HepG2 (cell line): ENCODE data around the gene DPY19L1. TPM values are rescaled to one million over a fixed set of nuclear protein-coding genes. Genes with fewer than 3 reads are reported as not detected.
A peak's percentile ranks its signal among the peaks of the same experiment; 100 is the strongest.

ENCODE experiments used
- ARID2 ChIP-seq: sonication (generic); formaldehyde crosslinking; IDR thresholded peaks from 2 replicates; pipeline ENCODE4 v1.8.1; 2022; ENCODE audit warnings: mild to moderate bottlenecking, missing genetic modification reagents, borderline replicate concordance
- BORCS8-MEF2B ChIP-seq: sonication (generic); formaldehyde crosslinking; IDR thresholded peaks from 2 replicates; pipeline ENCODE4 v1.8.0; 2022; ENCODE audit warnings: mild to moderate bottlenecking, missing genetic modification reagents
- CBFB ChIP-seq: sonication (generic); formaldehyde crosslinking; IDR thresholded peaks from 2 replicates; pipeline ENCODE4 v1.4.0; 2020; ENCODE audit warnings: missing genetic modification reagents
- KDM2A ChIP-seq: sonication (generic); formaldehyde crosslinking; IDR thresholded peaks from 2 replicates; pipeline ENCODE4 v1.4.0; 2020; ENCODE audit warnings: low read depth, missing genetic modification reagents, borderline replicate concordance
- KDM3A ChIP-seq: IDR thresholded peaks from 2 replicates; pipeline ENCODE4 v1.6.1; 2018; ENCODE audit warnings: low read depth, missing compliant biosample characterization
- MTERF4 ChIP-seq: sonication (generic); formaldehyde crosslinking; IDR thresholded peaks from 2 replicates; pipeline ENCODE4 v1.8.0; 2023; ENCODE audit warnings: mild to moderate bottlenecking, missing genetic modification reagents
- POGZ ChIP-seq: sonication (generic); formaldehyde crosslinking; IDR thresholded peaks from 2 replicates; pipeline ENCODE4 v1.4.0; 2020; ENCODE audit warnings: mild to moderate bottlenecking, missing genetic modification reagents
- RFX3 ChIP-seq: IDR thresholded peaks from 2 replicates; pipeline ENCODE4 v1.6.1; 2016; ENCODE audit warnings: missing biosample characterization, missing genetic modification reagents
- TBX2 ChIP-seq: sonication (generic); formaldehyde crosslinking; IDR thresholded peaks from 2 replicates; pipeline ENCODE4 v1.5.0; 2020; ENCODE audit warnings: missing genetic modification reagents, mild to moderate bottlenecking, borderline replicate concordance
- ZBTB33 ChIP-seq: sonication (generic); formaldehyde crosslinking; IDR thresholded peaks from 2 replicates; pipeline ENCODE4 v1.4.0; 2020; ENCODE audit warnings: missing genetic modification reagents
- ZNF547 ChIP-seq: sonication (generic); formaldehyde crosslinking; IDR thresholded peaks from 2 replicates; pipeline ENCODE4 v1.5.1; 2020; ENCODE audit warnings: mild to moderate bottlenecking, missing genetic modification reagents
- ZNF850 ChIP-seq: sonication (generic); formaldehyde crosslinking; conservative IDR thresholded peaks from 2 replicates; pipeline ENCODE4 v1.9.0; 2021; ENCODE audit warnings: mild to moderate bottlenecking, missing genetic modification reagents
- polyA plus RNA-seq, 8 experiments: library from polyadenylated mRNA; depleted of rRNA in 3 of 8; stranded (reverse) in 7 of 8; unstranded in 1 of 8; fragments of >200 nt; fragmentation: Illumina TruSeq in 4 of 8; extraction: Trizol in 4 of 8; gene quantifications; 2 replicates each; pipeline versions ENCODE4 v1.2.1 to v1.2.3, GENCODE V29; 2011 to 2016; ENCODE audit warnings: low read depth in 4 of 8, missing spikeins in 1 of 8, mixed read lengths in 1 of 8; ENCODE audit not compliant: insufficient read depth in 1 of 8
- total RNA-seq, 5 experiments: library from RNA; depleted of rRNA; stranded (reverse); fragments of >200 nt; fragmentation: Illumina TruSeq; extraction: Trizol; gene quantifications; 2 replicates each; pipeline ENCODE4 v1.2.3, GENCODE V29; 2016; ENCODE audit warnings: low read depth in 1 of 5
- TF ChIP-seq, protein P1 (sequence below), 2 experiments: fragments of 450-650 bp in 1 of 2; sonication (generic) in 1 of 2; formaldehyde crosslinking in 1 of 2; IDR thresholded peaks; 2 replicates each; pipeline versions ENCODE4 v1.6.1 to v1.8.0; 2016 to 2022; ENCODE audit warnings: antibody characterized with exemption in 1 of 2, mild to moderate bottlenecking in 1 of 2, missing genetic modification reagents in 1 of 2
- TF ChIP-seq, protein P2 (sequence below): sonication (generic); formaldehyde crosslinking; IDR thresholded peaks from 2 replicates; pipeline ENCODE4 v1.4.0; 2020; ENCODE audit warnings: missing genetic modification reagents

The DPY19L1 gene
- total and polyA plus RNA-seq, 2 of the 13 experiments (the other 11 are each of a cell fraction or from before 2014, with no cell fraction given), result 18.9 to 32.6 TPM

DNA sequence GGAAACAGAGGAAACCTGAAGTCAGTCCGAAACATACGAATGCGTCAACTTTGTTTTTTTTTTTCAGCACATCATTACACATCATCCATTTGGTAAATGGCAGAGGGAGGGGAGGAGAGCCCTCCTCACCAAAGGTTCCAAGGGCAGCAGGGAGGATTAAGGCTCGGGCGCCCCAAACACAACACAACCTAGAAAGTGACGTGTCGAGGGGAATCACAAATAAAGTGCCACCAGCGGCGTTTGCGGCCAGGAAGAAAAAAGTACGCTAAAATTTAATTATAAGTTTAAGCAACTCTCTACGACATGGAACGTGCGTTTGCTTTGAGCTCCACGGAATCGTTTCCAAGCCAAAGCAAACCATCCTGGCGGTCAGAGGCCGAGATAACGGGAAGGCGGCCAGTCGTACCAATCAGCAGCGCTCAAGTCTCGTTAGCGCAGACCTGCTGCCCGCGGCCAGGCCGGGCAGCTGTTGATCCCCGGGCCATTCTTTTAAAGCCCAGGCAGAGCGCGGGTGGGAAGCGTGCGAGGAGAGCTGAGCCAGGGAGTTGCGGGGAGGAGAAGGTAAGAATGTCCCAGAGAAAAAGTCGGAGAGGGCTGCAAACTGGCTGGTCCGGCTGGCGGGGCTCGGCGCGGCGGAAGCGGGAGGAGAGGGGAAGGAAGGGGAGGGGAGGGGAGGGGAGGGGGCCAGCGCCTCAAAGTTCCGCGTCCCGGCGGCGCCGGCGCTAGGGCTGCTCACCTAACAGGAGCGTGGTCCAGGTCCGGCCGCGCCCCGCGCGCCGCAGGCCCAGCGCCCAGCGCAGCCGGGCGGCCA, 719 bp downstream of the DPY19L1 start (continued):
- TF ChIP-seq POGZ (CRISPR knock-in tag), result no peak
- no peak for TF ChIP-seq ZBTB33 (CRISPR knock-in tag)
- no peak for TF ChIP-seq ZNF850
- no peak for TF ChIP-seq BORCS8-MEF2B (CRISPR knock-in tag)
- no peak for TF ChIP-seq MTERF4 (CRISPR knock-in tag)
- no peak for TF ChIP-seq KDM3A (CRISPR knock-in tag)
- no peak for TF ChIP-seq CBFB
- TF ChIP-seq, protein P1, sequence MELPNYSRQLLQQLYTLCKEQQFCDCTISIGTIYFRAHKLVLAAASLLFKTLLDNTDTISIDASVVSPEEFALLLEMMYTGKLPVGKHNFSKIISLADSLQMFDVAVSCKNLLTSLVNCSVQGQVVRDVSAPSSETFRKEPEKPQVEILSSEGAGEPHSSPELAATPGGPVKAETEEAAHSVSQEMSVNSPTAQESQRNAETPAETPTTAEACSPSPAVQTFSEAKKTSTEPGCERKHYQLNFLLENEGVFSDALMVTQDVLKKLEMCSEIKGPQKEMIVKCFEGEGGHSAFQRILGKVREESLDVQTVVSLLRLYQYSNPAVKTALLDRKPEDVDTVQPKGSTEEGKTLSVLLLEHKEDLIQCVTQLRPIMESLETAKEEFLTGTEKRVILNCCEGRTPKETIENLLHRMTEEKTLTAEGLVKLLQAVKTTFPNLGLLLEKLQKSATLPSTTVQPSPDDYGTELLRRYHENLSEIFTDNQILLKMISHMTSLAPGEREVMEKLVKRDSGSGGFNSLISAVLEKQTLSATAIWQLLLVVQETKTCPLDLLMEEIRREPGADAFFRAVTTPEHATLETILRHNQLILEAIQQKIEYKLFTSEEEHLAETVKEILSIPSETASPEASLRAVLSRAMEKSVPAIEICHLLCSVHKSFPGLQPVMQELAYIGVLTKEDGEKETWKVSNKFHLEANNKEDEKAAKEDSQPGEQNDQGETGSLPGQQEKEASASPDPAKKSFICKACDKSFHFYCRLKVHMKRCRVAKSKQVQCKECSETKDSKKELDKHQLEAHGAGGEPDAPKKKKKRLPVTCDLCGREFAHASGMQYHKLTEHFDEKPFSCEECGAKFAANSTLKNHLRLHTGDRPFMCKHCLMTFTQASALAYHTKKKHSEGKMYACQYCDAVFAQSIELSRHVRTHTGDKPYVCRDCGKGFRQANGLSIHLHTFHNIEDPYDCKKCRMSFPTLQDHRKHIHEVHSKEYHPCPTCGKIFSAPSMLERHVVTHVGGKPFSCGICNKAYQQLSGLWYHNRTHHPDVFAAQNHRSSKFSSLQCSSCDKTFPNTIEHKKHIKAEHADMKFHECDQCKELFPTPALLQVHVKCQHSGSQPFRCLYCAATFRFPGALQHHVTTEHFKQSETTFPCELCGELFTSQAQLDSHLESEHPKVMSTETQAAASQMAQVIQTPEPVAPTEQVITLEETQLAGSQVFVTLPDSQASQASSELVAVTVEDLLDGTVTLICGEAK (IDR thresholded peaks at IDR 0.05), result no peak
- TF ChIP-seq, protein P1 (CRISPR knock-in tag; IDR thresholded peaks at IDR 0.05), result no peak
- no peak for TF ChIP-seq KDM2A (CRISPR knock-in tag)
- 0 out of 2 replicates have a peak, but pooled peaks have one; percentile 24 for TF ChIP-seq ZNF547 (CRISPR knock-in tag)
- no peak for TF ChIP-seq TBX2 (CRISPR knock-in tag)
- TF ChIP-seq, protein P2, sequence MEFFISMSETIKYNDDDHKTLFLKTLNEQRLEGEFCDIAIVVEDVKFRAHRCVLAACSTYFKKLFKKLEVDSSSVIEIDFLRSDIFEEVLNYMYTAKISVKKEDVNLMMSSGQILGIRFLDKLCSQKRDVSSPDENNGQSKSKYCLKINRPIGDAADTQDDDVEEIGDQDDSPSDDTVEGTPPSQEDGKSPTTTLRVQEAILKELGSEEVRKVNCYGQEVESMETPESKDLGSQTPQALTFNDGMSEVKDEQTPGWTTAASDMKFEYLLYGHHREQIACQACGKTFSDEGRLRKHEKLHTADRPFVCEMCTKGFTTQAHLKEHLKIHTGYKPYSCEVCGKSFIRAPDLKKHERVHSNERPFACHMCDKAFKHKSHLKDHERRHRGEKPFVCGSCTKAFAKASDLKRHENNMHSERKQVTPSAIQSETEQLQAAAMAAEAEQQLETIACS (CRISPR knock-in tag), result no peak
- no peak for TF ChIP-seq ARID2
- TF ChIP-seq RFX3 (CRISPR knock-in tag), result no peak
